GM12873 (cell line): ENCODE data around the gene CDK14.

Source experiments
- TF ChIP-seq, protein P1 (sequence below): IDR thresholded peaks from 2 replicates; pipeline ENCODE4 v1.5.1; 2012; ENCODE audit warnings: low read depth, mild to moderate bottlenecking, moderate library complexity, low read length, control low read depth; ENCODE audit not compliant: insufficient read depth; ENCODE audit errors: missing control alignments

The CDK14 gene

GRCh38 chr7:90569368-90569767, 26.8 kb upstream of the CDK14 start:
- TF ChIP-seq, protein P1, sequence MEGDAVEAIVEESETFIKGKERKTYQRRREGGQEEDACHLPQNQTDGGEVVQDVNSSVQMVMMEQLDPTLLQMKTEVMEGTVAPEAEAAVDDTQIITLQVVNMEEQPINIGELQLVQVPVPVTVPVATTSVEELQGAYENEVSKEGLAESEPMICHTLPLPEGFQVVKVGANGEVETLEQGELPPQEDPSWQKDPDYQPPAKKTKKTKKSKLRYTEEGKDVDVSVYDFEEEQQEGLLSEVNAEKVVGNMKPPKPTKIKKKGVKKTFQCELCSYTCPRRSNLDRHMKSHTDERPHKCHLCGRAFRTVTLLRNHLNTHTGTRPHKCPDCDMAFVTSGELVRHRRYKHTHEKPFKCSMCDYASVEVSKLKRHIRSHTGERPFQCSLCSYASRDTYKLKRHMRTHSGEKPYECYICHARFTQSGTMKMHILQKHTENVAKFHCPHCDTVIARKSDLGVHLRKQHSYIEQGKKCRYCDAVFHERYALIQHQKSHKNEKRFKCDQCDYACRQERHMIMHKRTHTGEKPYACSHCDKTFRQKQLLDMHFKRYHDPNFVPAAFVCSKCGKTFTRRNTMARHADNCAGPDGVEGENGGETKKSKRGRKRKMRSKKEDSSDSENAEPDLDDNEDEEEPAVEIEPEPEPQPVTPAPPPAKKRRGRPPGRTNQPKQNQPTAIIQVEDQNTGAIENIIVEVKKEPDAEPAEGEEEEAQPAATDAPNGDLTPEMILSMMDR, result no peak

DNA sequence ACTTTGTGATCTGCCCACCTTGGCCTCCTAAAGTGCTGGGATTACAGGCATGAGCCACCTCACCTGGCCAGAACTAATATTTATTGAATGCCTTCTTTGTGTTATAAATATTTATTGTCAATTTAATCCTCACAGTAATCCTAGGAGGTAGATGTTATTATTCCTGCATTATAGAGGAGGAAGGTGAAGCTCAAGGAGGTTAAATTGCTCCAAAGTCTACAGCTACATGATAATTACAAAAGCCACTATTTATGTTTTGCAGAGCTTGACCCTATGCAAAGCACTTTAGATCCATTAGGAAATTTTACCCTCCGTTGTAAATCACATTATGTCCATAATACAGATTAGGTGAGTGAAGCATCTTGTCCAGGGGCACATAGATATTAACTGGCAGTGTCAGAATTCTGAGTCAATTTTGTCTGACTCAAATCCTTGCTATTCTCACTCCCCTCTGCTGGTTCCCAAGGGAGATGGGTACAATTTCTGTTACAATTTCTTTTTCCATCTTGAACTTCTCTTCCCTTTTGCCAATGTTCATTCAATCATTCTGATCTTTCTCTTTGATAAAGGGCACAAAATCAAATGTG, 25.7 kb upstream of the CDK14 start:
- TF ChIP-seq, protein P1, result no peak

GRCh38 chr7:90574146-90574819, 21.8 kb upstream of the CDK14 start:
- TF ChIP-seq, protein P1, result no peak

DNA sequence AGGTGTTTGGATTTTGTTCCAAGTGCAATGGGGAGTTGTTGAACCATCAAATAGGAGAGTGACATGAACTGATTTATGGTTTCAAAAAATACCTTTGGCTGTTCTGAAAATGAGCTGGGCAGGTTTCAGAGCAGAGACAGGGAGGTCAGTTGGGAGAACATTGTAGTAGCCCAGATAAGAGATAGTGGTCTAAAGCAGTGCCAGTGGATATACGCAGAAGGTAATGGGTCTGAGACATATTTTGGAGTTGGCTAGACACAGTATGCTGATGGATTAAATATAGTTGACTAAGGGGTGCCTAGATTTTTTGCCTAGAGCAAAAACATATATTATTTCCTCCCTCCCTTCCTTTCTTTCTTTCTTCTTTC, 21.3 kb upstream of the CDK14 start:
- TF ChIP-seq, protein P1, result no peak

GRCh38 chr7:90579181-90579688, 16.9 kb upstream of the CDK14 start:
- TF ChIP-seq, protein P1, result no peak

DNA sequence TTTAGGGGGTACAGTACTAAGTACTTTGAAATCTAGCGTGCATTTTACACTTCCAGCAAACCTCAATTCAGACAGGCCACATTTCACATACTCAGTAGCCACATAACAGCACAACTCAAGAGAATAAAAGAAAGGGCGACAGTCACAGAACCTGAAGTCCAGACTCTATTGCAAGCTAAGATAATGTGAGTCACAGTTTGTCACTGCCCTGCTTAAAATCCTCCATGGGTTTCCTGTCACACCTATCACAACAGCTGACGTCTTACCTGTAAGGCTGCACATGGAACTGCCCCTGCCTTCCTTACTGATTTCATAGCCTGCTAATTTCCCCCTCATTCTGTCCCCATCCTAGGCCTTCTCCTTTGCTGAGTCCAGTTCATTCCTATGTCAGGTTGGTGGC, 16.1 kb upstream of the CDK14 start:
- TF ChIP-seq, protein P1, result no peak

GRCh38 chr7:90582164-90582563, 14.0 kb upstream of the CDK14 start:
- TF ChIP-seq, protein P1, result no peak
